Chondrocyte (in vitro differentiated cells): Measurements from ENCODE around the gene CTNNBL1. TPM values are rescaled to one million over a fixed set of nuclear protein-coding genes. Genes with fewer than 3 reads are reported as not detected.

ENCODE experiments used
- DNase-seq: peaks from one replicate; pipeline ENCODE4 v3.0.0; 2021; ENCODE audit warnings: mixed read lengths, low spot score
- H3K27ac Mint-ChIP-seq: one replicate; pipeline ENCODE4 v1.8.0; 2021; ENCODE audit warnings: mild to moderate bottlenecking, moderate library complexity, mixed read lengths; ENCODE audit not compliant: unreplicated experiment
- H3K27me3 Mint-ChIP-seq: 2 replicates; pipeline ENCODE4 v1.8.0; 2021; ENCODE audit warnings: low read depth, mixed read lengths
- H3K36me3 Mint-ChIP-seq: 2 replicates; pipeline ENCODE4 v1.8.0; 2021; ENCODE audit warnings: low read depth, mixed read lengths
- H3K4me1 Mint-ChIP-seq: 2 replicates; pipeline ENCODE4 v1.8.0; 2021; ENCODE audit warnings: low read depth, mild to moderate bottlenecking, mixed read lengths
- H3K4me3 Mint-ChIP-seq: one replicate; pipeline ENCODE4 v1.8.0; 2021; ENCODE audit warnings: mild to moderate bottlenecking, moderate library complexity, mixed read lengths; ENCODE audit not compliant: unreplicated experiment
- H3K9me3 Mint-ChIP-seq: 2 replicates; pipeline ENCODE4 v1.8.0; 2021; ENCODE audit warnings: low read depth, mixed read lengths
- total RNA-seq: library from RNA; stranded (reverse); gene quantifications from 3 replicates; pipeline ENCODE4 v1.2.1, GENCODE V29; 2021
- TF ChIP-seq, protein P1 (sequence below): fragments of 200-600 bp; sonication (generic); IDR thresholded peaks from 2 replicates; pipeline ENCODE4 v1.5.0; 2021; ENCODE audit warnings: antibody characterized with exemption, mild to moderate bottlenecking, moderate library complexity

Gene CTNNBL1
- total RNA-seq, 1 donor from 2014 or later = 36.0 TPM

GRCh38 chr20:37904845-37905373, 211.1 kb downstream of the CTNNBL1 start:
- TF ChIP-seq, protein P1, sequence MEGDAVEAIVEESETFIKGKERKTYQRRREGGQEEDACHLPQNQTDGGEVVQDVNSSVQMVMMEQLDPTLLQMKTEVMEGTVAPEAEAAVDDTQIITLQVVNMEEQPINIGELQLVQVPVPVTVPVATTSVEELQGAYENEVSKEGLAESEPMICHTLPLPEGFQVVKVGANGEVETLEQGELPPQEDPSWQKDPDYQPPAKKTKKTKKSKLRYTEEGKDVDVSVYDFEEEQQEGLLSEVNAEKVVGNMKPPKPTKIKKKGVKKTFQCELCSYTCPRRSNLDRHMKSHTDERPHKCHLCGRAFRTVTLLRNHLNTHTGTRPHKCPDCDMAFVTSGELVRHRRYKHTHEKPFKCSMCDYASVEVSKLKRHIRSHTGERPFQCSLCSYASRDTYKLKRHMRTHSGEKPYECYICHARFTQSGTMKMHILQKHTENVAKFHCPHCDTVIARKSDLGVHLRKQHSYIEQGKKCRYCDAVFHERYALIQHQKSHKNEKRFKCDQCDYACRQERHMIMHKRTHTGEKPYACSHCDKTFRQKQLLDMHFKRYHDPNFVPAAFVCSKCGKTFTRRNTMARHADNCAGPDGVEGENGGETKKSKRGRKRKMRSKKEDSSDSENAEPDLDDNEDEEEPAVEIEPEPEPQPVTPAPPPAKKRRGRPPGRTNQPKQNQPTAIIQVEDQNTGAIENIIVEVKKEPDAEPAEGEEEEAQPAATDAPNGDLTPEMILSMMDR = no peak
- H3K9me3 Mint-ChIP-seq = no peaks in the 10 kb centered on the region
- H3K27me3 Mint-ChIP-seq = peaks cover 11% of the 10 kb centered on the region
- DNase-seq = no peak
- peaks cover 51% of the 10 kb centered on the region for H3K4me1 Mint-ChIP-seq
- no peak overlapping the region for H3K4me3 Mint-ChIP-seq
- H3K27ac Mint-ChIP-seq = no peak overlapping the region
- H3K36me3 Mint-ChIP-seq = no peaks in the 10 kb centered on the region

DNA sequence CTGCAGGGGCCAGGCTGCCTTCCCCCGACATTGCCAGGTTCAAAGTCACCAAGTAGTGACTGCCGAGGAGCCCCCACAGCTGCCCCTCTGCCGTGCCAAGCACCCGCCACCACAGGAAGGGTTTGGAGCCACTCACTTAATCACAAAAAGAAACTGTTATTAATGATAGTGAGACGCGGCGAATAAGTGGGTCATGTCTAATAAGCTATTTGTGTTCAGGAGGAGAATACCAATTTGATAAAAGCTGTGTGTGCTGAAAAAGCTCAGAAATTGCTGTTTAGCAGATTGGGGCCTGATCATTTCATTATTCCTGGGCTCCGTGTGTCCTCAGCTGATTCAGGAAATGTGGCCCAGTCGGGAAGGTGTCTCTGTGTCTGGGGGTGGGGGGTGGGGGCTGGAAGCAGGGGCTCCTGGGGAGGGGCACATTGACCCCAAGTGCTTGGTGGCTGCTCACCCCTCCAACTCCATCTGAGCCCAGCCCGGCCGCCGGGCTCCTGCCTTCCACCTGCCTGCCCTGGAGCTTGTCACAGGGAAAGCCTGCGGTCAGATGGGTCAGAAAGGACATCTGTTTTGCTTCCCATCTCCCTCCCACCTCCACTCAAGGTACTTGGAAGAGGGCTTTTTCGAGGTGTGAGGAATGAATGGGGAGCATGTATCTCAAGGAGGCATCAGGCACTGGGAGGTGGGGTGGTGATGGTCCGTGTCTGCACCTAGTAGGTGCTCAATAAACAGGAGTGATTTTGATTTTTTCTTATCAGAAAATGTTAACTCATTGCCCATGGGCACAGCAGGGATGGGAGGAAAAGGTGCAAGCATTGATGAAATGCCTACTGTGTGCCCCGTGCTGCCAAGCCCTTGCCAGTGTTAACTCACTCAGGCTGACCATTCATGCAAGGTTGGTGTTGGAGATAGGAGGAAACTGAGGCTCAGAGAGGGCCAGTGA, 212.1 kb downstream of the CTNNBL1 start:
- H3K4me3 Mint-ChIP-seq = no peak overlapping the region
- H3K27me3 Mint-ChIP-seq = peaks cover 11% of the 10 kb centered on the region
- peaks cover 51% of the 10 kb centered on the region for H3K4me1 Mint-ChIP-seq

DNA sequence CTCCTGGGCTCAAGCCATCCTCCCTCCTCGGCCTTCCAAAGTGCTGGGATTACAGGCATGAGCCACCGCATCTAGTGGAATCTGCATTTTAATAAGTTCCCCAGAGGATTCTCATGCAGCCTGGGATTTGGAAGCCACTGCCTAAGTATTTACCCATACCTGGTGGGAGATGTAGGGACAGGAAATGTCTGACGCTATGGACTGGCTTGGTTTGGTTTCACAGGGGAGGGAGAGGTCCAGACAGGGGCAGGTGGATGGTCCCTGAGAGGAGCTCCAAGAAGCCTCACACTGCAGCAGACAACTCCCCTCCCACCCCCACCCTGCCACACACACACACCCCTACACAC, 213.5 kb downstream of the CTNNBL1 start:
- H3K4me1 Mint-ChIP-seq = peaks cover 55% of the 10 kb centered on the region
- DNase-seq = no peak
- H3K9me3 Mint-ChIP-seq = no peaks in the 10 kb centered on the region
- peaks cover 4% of the 10 kb centered on the region for H3K27me3 Mint-ChIP-seq
- no peak overlapping the region for H3K4me3 Mint-ChIP-seq
- H3K36me3 Mint-ChIP-seq = no peaks in the 10 kb centered on the region
- peak overlapping the region; percentile 86 for H3K27ac Mint-ChIP-seq
- TF ChIP-seq, protein P1 = no peak

More for the DNA sequence above, 212.1 kb downstream of the CTNNBL1 start:
- TF ChIP-seq, protein P1 = no peak
- Mint-ChIP-seq H3K9me3 (no peaks in the 10 kb centered on the region), H3K27ac (no peak overlapping the region), H3K36me3 (no peaks in the 10 kb centered on the region)
- no peak for DNase-seq

- H3K4me3 Mint-ChIP-seq = peak overlapping the region; percentile 40
- H3K9me3 Mint-ChIP-seq = no peaks in the 10 kb centered on the region
- H3K4me1 Mint-ChIP-seq = peaks cover 57% of the 10 kb centered on the region
- TF ChIP-seq, protein P1 = no peak
- H3K36me3 Mint-ChIP-seq = no peaks in the 10 kb centered on the region
- peak overlapping the region; percentile 86 for H3K27ac Mint-ChIP-seq
- DNase-seq = no peak
- H3K27me3 Mint-ChIP-seq = peaks cover 4% of the 10 kb centered on the region
These were observed 214.0 kb downstream of the CTNNBL1 start for GRCh38 chr20:37907677-37908401.

GRCh38 chr20:37911261-37911660, 217.4 kb downstream of the CTNNBL1 start:
- no peak for DNase-seq
- Mint-ChIP-seq H3K9me3 (no peaks in the 10 kb centered on the region), H3K27me3 (no peaks in the 10 kb centered on the region), H3K36me3 (no peaks in the 10 kb centered on the region), H3K27ac (no peak overlapping the region), H3K4me3 (no peak overlapping the region), H3K4me1 (peaks cover 57% of the 10 kb centered on the region)
- TF ChIP-seq, protein P1 = no peak
